ENCODE results near the gene DOP1B.

DOP1B gene

GRCh38 chr21:36163750-36164741 lies 7.4 kb downstream of the DOP1B start:
- peaks cover 2% of the 10 kb centered on the region; the same call in 1 of the 2 replicates for H3K36me3 ChIP-seq (ENCODE audit: control insufficient read depth, insufficient read depth, low read length)
- H3K9ac ChIP-seq (ENCODE audit: low read length) = no peak overlapping the region
- H3K27ac ChIP-seq (ENCODE audit: low read depth, low read length) = no peak overlapping the region
- H3K9me3 ChIP-seq (ENCODE audit: control insufficient read depth, insufficient read depth, low read depth, low read length) = no peaks in the 10 kb centered on the region
- H3K4me1 ChIP-seq (ENCODE audit: control insufficient read depth, insufficient read depth, low read length) = no peaks in the 10 kb centered on the region
- no peak overlapping the region for H3K4me3 ChIP-seq (ENCODE audit: low read depth, low read length)
- H3K27me3 ChIP-seq (ENCODE audit: control insufficient read depth, insufficient read depth, low read length) = no peaks in the 10 kb centered on the region

- no peaks in the 10 kb centered on the region for H3K27me3 ChIP-seq (ENCODE audit: control insufficient read depth, insufficient read depth, low read length)
- H3K9ac ChIP-seq (ENCODE audit: low read length) = no peak overlapping the region
- H3K9me3 ChIP-seq (ENCODE audit: control insufficient read depth, insufficient read depth, low read depth, low read length) = no peaks in the 10 kb centered on the region
- H3K27ac ChIP-seq (ENCODE audit: low read depth, low read length) = no peak overlapping the region
- peaks cover 5% of the 10 kb centered on the region; the same call in 1 of the 2 replicates for H3K36me3 ChIP-seq (ENCODE audit: control insufficient read depth, insufficient read depth, low read length)
- H3K4me1 ChIP-seq (ENCODE audit: control insufficient read depth, insufficient read depth, low read length) = no peaks in the 10 kb centered on the region
- H3K4me3 ChIP-seq (ENCODE audit: low read depth, low read length) = no peak overlapping the region
Observed at GRCh38 chr21:36165356-36165755, 8.7 kb downstream of the DOP1B start.

- Histone ChIP-seq H3K36me3 (ENCODE audit: control insufficient read depth, insufficient read depth, low read length) (peaks cover 5% of the 10 kb centered on the region; the same call in 1 of the 2 replicates), H3K9me3 (ENCODE audit: control insufficient read depth, insufficient read depth, low read depth, low read length) (no peaks in the 10 kb centered on the region), H3K27me3 (ENCODE audit: control insufficient read depth, insufficient read depth, low read length) (no peaks in the 10 kb centered on the region), H3K4me1 (ENCODE audit: control insufficient read depth, insufficient read depth, low read length) (no peaks in the 10 kb centered on the region), H3K9ac (ENCODE audit: low read length) (no peak overlapping the region), H3K4me3 (ENCODE audit: low read depth, low read length) (no peak overlapping the region), H3K27ac (ENCODE audit: low read depth, low read length) (no peak overlapping the region)
Observed at GRCh38 chr21:36166705-36167104, 10.1 kb downstream of the DOP1B start.

GRCh38 chr21:36167541-36167940 lies 10.9 kb downstream of the DOP1B start:
- Histone ChIP-seq H3K4me1 (ENCODE audit: control insufficient read depth, insufficient read depth, low read length) (no peaks in the 10 kb centered on the region), H3K27me3 (ENCODE audit: control insufficient read depth, insufficient read depth, low read length) (no peaks in the 10 kb centered on the region), H3K9ac (ENCODE audit: low read length) (no peak overlapping the region), H3K4me3 (ENCODE audit: low read depth, low read length) (no peak overlapping the region), H3K36me3 (ENCODE audit: control insufficient read depth, insufficient read depth, low read length) (peaks cover 5% of the 10 kb centered on the region; the same call in 1 of the 2 replicates), H3K9me3 (ENCODE audit: control insufficient read depth, insufficient read depth, low read depth, low read length) (no peaks in the 10 kb centered on the region), H3K27ac (ENCODE audit: low read depth, low read length) (no peak overlapping the region)

- Histone ChIP-seq H3K9me3 (ENCODE audit: control insufficient read depth, insufficient read depth, low read depth, low read length) (no peaks in the 10 kb centered on the region), H3K27ac (ENCODE audit: low read depth, low read length) (no peak overlapping the region), H3K36me3 (ENCODE audit: control insufficient read depth, insufficient read depth, low read length) (peaks cover 5% of the 10 kb centered on the region; the same call in 1 of the 2 replicates), H3K4me3 (ENCODE audit: low read depth, low read length) (no peak overlapping the region), H3K27me3 (ENCODE audit: control insufficient read depth, insufficient read depth, low read length) (no peaks in the 10 kb centered on the region), H3K9ac (ENCODE audit: low read length) (no peak overlapping the region), H3K4me1 (ENCODE audit: control insufficient read depth, insufficient read depth, low read length) (no peaks in the 10 kb centered on the region)
Observed at GRCh38 chr21:36169470-36170128, 13.0 kb downstream of the DOP1B start.

DNA sequence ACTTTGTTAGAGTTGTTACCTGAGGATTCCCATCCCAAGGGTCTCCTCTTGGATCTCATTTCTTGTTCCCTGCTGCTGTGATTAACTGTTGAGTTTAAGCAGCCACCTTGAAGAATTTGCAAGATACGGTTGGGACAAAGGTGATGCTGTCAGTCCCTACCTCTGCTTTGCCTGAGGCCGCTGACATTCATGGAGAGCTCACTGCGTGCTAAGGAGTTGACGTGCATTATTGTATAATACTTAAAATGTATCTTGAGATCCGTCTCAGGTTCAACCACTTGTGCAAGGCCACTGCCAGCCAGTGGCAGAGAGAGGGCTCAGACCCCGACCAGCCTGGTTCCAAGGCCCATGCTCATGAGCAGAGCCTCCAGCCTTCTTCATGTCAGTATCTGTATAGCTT lies 14.2 kb downstream of the DOP1B start:
- no peaks in the 10 kb centered on the region for H3K4me1 ChIP-seq (ENCODE audit: control insufficient read depth, insufficient read depth, low read length)
- H3K4me3 ChIP-seq (ENCODE audit: low read depth, low read length) = no peak overlapping the region
- H3K27me3 ChIP-seq (ENCODE audit: control insufficient read depth, insufficient read depth, low read length) = no peaks in the 10 kb centered on the region
- H3K27ac ChIP-seq (ENCODE audit: low read depth, low read length) = no peak overlapping the region
- H3K9ac ChIP-seq (ENCODE audit: low read length) = no peak overlapping the region
- H3K9me3 ChIP-seq (ENCODE audit: control insufficient read depth, insufficient read depth, low read depth, low read length) = no peaks in the 10 kb centered on the region
- H3K36me3 ChIP-seq (ENCODE audit: control insufficient read depth, insufficient read depth, low read length) = peaks cover 5% of the 10 kb centered on the region; the same call in 1 of the 2 replicates

- no peak overlapping the region for H3K4me3 ChIP-seq (ENCODE audit: low read depth, low read length)
- no peaks in the 10 kb centered on the region for H3K27me3 ChIP-seq (ENCODE audit: control insufficient read depth, insufficient read depth, low read length)
- no peaks in the 10 kb centered on the region for H3K4me1 ChIP-seq (ENCODE audit: control insufficient read depth, insufficient read depth, low read length)
- no peak overlapping the region for H3K27ac ChIP-seq (ENCODE audit: low read depth, low read length)
- H3K9ac ChIP-seq (ENCODE audit: low read length) = no peak overlapping the region
- H3K9me3 ChIP-seq (ENCODE audit: control insufficient read depth, insufficient read depth, low read depth, low read length) = no peaks in the 10 kb centered on the region
- H3K36me3 ChIP-seq (ENCODE audit: control insufficient read depth, insufficient read depth, low read length) = peaks cover 5% of the 10 kb centered on the region; the same call in 1 of the 2 replicates
Observed at GRCh38 chr21:36171336-36171735, 14.7 kb downstream of the DOP1B start.

DNA sequence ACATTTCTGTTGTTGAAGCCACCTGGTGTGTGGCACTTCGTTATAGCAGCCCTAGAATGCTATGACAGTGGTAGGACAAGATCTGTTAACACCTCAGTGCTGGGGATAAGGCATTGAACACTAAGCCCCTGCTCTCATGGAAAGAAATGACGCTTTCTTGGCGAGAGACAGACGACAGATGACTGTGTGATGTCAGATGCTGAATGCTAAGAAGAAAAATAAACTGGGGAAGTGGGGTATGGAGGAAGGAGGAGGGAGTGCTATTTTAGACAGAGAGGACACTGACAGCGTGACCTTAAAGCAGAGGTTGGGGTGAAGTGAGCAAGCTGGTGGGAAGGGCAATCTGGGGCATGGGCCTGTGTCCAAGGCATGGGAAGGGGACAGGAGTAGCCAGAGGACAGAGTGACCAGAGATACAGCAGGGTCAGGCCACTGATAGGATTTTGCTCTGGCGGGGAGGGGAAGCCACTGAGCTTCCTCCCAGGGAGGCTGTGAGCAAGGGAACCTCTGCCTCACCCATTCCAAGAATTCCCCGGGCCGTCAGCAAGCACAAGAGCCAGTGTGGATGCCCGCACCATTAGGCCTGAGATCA lies 15.2 kb downstream of the DOP1B start:
- no peaks in the 10 kb centered on the region for H3K27me3 ChIP-seq (ENCODE audit: control insufficient read depth, insufficient read depth, low read length)
- H3K4me3 ChIP-seq (ENCODE audit: low read depth, low read length) = no peak overlapping the region
- no peak overlapping the region for H3K9ac ChIP-seq (ENCODE audit: low read length)
- no peak overlapping the region for H3K27ac ChIP-seq (ENCODE audit: low read depth, low read length)
- H3K4me1 ChIP-seq (ENCODE audit: control insufficient read depth, insufficient read depth, low read length) = no peaks in the 10 kb centered on the region
- peaks cover 5% of the 10 kb centered on the region; the same call in 1 of the 2 replicates for H3K36me3 ChIP-seq (ENCODE audit: control insufficient read depth, insufficient read depth, low read length)
- no peaks in the 10 kb centered on the region for H3K9me3 ChIP-seq (ENCODE audit: control insufficient read depth, insufficient read depth, low read depth, low read length)

- H3K4me3 ChIP-seq (ENCODE audit: low read depth, low read length) = no peak overlapping the region
- H3K27ac ChIP-seq (ENCODE audit: low read depth, low read length) = no peak overlapping the region
- H3K9ac ChIP-seq (ENCODE audit: low read length) = no peak overlapping the region
- no peaks in the 10 kb centered on the region for H3K36me3 ChIP-seq (ENCODE audit: control insufficient read depth, insufficient read depth, low read length)
- H3K9me3 ChIP-seq (ENCODE audit: control insufficient read depth, insufficient read depth, low read depth, low read length) = no peaks in the 10 kb centered on the region
- no peaks in the 10 kb centered on the region for H3K4me1 ChIP-seq (ENCODE audit: control insufficient read depth, insufficient read depth, low read length)
- H3K27me3 ChIP-seq (ENCODE audit: control insufficient read depth, insufficient read depth, low read length) = no peaks in the 10 kb centered on the region
Observed at GRCh38 chr21:36174780-36175179, 18.2 kb downstream of the DOP1B start.

DNA sequence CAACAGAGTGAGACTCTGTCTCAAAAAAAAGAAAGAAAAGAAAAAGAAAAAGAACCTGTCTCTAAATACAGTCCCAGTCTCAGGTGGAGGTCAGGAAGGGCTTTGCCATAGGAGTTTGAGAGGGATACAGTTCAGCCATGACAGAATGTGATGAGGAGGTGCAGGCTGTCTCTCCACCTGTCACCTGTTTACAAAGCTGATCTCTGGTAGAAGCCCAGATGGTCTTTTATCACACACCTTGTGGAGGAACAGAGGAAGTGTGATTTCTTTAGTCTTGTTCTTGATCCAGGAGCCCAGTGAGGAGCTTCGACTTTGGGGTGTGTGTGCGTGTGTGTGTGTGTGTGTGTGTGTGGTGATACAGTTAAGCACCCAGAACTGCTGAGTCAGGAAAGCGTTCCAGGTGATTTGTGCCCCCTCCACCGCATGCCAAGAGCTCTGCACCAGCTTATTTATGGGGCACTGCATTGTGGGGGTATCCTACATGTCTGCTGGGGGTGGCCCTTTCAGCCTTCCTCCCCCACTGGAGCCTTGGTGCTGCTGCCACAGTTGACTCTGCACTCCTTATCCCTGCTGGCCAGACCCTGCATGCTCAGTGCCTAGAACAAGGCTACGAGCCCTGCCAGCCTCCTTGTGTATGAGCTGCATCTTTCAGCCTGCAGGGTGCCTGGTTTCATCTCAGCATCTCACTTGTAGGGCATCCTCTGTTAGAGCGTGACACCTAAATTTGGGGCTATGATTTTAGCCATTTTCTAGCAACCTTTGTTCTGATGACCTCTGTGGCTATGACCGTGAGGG lies 19.3 kb downstream of the DOP1B start:
- Histone ChIP-seq H3K4me3 (ENCODE audit: low read depth, low read length) (no peak overlapping the region), H3K36me3 (ENCODE audit: control insufficient read depth, insufficient read depth, low read length) (no peaks in the 10 kb centered on the region), H3K27me3 (ENCODE audit: control insufficient read depth, insufficient read depth, low read length) (no peaks in the 10 kb centered on the region), H3K9ac (ENCODE audit: low read length) (no peak overlapping the region), H3K27ac (ENCODE audit: low read depth, low read length) (no peak overlapping the region), H3K9me3 (ENCODE audit: control insufficient read depth, insufficient read depth, low read depth, low read length) (0 out of 2 replicates have a peak, but pooled peaks cover 2% of the 10 kb centered on the region), H3K4me1 (ENCODE audit: control insufficient read depth, insufficient read depth, low read length) (no peaks in the 10 kb centered on the region)

All from HUES6 (cell line).